GM12864 (cell line): Measurements from ENCODE around the gene ABCA3.

Experiments used
- DNase-seq: peaks from one replicate; pipeline ENCODE4 v3.0.0-alpha.2; 2011; ENCODE audit warnings: low read depth
- H3K4me3 ChIP-seq: 2 replicates; pipeline ENCODE4 v1.5.1; 2011; ENCODE audit warnings: mild to moderate bottlenecking, low read depth, low read length, control low read depth
- TF ChIP-seq, protein P1 (sequence below): IDR thresholded peaks from 2 replicates; pipeline ENCODE4 v1.5.1; 2011; ENCODE audit warnings: low read depth, mild to moderate bottlenecking, moderate library complexity, low read length, control low read depth, inconsistent platforms; ENCODE audit errors: missing control alignments

Gene ABCA3

DNA sequence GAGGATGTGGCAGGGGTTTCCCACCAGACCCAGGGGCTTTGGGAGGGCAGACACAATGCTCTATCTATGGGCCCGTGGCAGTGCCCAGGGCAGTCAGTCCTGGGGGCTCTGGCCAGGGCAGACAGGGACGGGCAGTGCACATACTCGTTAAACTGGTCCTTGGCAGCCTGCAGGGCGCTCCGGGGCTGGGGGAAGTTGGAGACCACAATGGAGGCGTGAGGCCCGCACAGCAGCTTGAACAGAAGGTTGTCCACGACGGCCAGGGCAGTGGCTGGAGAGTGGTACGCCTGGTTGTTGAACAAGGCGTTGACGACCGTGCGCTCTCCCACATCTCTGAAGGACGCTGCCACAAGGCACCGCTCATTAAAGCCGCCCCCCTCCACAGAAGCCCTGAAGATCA, 54.0 kb downstream of the ABCA3 start:
- TF ChIP-seq, protein P1, sequence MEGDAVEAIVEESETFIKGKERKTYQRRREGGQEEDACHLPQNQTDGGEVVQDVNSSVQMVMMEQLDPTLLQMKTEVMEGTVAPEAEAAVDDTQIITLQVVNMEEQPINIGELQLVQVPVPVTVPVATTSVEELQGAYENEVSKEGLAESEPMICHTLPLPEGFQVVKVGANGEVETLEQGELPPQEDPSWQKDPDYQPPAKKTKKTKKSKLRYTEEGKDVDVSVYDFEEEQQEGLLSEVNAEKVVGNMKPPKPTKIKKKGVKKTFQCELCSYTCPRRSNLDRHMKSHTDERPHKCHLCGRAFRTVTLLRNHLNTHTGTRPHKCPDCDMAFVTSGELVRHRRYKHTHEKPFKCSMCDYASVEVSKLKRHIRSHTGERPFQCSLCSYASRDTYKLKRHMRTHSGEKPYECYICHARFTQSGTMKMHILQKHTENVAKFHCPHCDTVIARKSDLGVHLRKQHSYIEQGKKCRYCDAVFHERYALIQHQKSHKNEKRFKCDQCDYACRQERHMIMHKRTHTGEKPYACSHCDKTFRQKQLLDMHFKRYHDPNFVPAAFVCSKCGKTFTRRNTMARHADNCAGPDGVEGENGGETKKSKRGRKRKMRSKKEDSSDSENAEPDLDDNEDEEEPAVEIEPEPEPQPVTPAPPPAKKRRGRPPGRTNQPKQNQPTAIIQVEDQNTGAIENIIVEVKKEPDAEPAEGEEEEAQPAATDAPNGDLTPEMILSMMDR: no peak
- no peak overlapping the region for H3K4me3 ChIP-seq
- DNase-seq: no peak

DNA sequence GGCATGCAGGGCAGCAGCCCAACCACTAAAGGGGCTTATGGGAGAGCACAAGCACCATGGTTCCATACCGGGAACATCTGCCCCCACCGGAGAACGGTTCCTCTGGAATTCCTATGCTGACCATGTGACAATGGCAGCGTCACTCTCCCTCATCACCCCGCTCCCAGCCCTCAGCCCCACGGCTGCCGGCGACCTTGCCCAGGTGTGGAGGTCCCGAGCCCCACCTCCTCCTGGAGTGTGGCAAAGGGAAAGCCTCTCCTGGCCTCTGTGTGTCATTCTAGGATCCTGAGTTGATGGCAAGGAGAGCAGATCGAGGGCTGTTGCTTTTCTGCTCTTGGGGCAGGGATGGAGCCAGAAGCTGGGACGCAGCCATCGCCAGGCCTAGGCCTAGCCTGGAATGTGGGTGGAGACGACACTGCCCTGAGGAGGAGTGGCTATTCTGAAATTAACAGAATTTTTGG, 54.8 kb downstream of the ABCA3 start:
- TF ChIP-seq, protein P1: no peak
- no peak overlapping the region for H3K4me3 ChIP-seq
- no peak for DNase-seq

DNA sequence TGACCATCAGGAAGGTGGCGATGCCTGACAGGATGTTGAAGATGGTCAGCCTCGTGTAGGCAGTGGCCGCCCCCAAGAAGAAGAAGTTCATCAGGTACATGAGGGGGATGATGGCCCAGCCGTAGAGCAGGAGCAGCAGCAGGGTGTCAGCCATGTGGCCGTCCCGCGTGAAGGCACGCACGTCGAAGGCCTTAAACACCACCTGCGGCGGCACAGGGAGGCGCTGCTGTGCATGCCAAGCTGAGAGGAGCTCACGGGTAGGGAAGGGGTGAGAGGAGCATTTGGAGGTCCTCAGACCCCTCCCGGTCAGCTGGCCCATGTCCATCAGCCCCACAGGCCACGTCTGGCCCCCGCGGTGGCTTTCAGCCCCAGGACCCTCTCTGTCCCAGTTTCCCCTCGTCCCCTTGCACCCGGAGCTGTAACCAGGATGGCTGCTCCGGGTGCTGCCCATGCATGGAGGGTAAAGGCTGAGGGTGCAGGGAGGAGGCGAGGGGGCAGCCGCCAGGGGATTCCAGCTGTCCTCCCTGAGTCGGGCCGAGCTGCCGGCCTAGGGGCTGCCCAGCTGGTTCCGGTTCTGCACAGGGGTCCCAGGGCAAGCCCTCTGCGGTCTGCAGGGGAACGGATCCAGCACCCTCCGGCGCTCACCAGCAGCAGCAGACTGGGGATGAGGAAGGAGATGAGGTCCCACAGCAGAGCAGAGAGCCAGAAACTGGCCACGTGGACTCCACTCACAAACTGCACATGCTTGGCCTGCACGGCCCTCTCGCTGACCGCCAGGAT, 55.5 kb downstream of the ABCA3 start:
- TF ChIP-seq, protein P1: no peak
- no peak for DNase-seq
- no peak overlapping the region for H3K4me3 ChIP-seq

DNA sequence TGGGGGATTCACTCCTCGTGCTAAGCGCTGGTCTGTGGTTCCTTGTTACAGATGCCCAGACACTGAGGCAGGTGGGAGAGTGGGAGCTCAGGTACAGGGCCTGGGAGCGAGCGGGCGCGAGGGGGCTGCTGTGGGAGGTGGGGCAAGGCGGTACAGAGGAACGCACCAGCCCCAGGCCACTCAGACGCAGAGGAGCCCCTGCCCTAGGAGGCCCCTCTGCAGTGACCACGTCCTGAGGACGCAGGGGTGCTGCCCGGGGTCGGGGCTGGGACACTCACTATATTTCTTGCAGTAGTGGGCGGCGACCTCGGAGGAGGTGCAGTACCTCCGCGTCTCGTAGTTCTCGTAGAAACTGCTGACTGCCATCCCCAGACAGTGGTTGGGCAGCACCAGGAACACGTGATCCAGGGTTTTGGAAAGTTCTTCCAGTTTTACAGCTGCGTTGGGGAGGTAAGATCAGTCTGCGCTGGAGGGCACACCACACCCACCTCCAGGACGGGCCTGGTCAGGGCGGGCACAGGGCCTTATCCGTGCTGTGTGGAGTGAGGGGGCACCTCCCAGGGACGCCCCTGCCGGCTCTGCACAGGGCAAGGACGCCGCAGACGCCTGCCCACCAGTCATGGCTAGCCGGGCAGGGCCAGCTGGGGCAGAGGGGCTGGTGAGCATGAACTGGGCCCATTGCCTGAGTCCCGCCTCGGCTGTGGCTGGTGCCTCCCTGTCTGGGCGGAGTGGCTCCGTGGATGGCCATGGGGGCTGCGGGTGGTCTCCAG, 56.3 kb downstream of the ABCA3 start:
- DNase-seq: no peak

DNA sequence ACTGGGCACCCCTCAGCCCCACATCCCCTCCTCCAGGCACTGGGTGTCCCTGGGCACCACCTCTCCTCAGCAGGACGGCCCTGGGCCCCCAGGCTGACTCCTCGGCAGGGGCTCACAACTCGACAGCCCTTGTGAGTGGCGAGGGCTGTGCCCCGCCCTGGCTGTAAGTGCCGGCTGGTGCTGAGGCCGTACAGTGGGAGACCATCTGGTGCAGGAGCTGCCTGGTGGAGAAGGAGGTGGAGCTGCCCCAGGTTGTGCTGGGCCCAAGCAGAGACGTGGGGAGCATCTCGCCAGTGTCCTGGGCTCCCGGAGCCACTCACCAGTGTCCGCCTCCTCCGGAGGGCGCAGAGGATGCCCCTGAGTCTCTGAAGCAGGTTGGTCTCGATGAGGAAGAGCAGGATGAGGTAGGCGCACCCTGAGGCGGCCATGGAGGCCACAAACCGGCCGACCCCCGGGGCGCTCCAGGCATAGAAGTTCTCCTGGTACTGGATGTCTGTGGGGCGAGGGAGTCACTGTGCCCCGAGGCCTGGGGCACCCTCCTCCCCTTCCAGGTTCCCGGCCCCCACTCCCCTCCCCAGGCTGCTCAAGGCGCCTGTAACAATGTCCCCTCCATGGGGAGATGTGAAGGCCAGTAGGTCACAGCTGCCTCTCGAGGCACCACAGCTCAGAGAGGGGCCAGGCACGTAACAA, 57.5 kb downstream of the ABCA3 start:
- DNase-seq: no peak
- no peak overlapping the region for H3K4me3 ChIP-seq
- TF ChIP-seq, protein P1: no peak

More for the DNA sequence above, 56.3 kb downstream of the ABCA3 start:
- TF ChIP-seq, protein P1: no peak
- H3K4me3 ChIP-seq: no peak overlapping the region

DNA sequence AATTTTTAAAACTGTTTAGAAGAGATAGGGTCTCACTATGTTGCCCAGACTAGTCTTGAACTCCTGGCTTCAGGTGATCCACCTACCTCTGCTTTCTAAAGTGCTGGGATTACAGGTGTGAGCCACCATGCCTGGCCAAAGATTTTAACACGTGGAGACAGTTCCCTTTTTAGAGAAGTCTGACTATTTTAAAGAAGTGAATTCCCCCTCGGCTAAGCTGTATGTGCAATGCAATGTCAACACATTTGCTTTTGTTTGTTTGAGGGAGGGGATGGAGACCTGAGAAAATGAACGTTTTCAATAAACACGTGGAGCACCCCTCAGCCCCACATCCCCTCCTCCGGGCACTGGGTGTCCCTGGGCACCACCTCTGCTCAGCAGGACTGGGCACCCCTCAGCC, 58.3 kb downstream of the ABCA3 start:
- H3K4me3 ChIP-seq: no peak overlapping the region
- TF ChIP-seq, protein P1: no peak
- DNase-seq: no peak
